Activated naive CD8-positive, alpha-beta T cell (primary cell): ENCODE measurements around the gene PIM1.

ENCODE experiments used
- H3K27ac Mint-ChIP-seq: one replicate; pipeline ENCODE4 v1.8.0; 2021; ENCODE audit warnings: mixed read lengths
- H3K27me3 Mint-ChIP-seq: one replicate; pipeline ENCODE4 v1.8.0; 2021; ENCODE audit warnings: mixed read lengths
- H3K36me3 Mint-ChIP-seq: one replicate; pipeline ENCODE4 v1.8.0; 2021; ENCODE audit warnings: mixed read lengths
- H3K4me1 Mint-ChIP-seq: one replicate; pipeline ENCODE4 v1.8.0; 2021; ENCODE audit warnings: low read depth, mixed read lengths
- H3K4me3 Mint-ChIP-seq: one replicate; pipeline ENCODE4 v1.8.0; 2021; ENCODE audit warnings: mild to moderate bottlenecking, mixed read lengths
- H3K9me3 Mint-ChIP-seq: one replicate; pipeline ENCODE4 v1.8.0; 2021; ENCODE audit warnings: low read depth, mixed read lengths

Gene PIM1

DNA sequence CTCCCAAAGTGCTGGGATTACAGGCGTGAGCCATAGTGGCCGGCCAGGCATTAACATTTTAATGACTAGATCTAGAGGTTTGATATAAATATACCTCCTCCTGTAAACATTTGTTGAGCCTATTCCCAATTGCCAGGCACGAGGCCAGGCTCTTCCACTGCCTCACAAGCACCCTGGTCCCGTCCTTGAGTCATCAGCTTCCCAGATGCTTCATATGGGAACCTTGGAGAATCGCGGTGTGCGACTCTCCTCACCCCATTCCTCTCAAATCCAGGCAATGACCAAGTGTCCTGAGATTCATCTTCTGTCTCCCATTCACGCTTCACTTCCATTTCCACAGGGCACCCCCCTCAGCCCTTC, 35.9 kb upstream of the PIM1 start:
- Mint-ChIP-seq H3K4me3 (no peak overlapping the region), H3K4me1 (peaks cover 7% of the 10 kb centered on the region)

GRCh38 chr6:37134396-37135191, 35.4 kb upstream of the PIM1 start:
- Mint-ChIP-seq H3K27me3 (no peaks in the 10 kb centered on the region), H3K9me3 (no peaks in the 10 kb centered on the region), H3K4me1 (peaks cover 7% of the 10 kb centered on the region), H3K4me3 (no peak overlapping the region), H3K36me3 (no peaks in the 10 kb centered on the region), H3K27ac (no peak overlapping the region)

More for the DNA sequence above, 35.9 kb upstream of the PIM1 start:
- Mint-ChIP-seq H3K27me3 (no peaks in the 10 kb centered on the region), H3K27ac (no peak overlapping the region), H3K9me3 (no peaks in the 10 kb centered on the region), H3K36me3 (no peaks in the 10 kb centered on the region)

GRCh38 chr6:37135835-37136694, 33.9 kb upstream of the PIM1 start:
- Mint-ChIP-seq H3K4me1 (peaks cover 7% of the 10 kb centered on the region), H3K9me3 (no peaks in the 10 kb centered on the region), H3K36me3 (no peaks in the 10 kb centered on the region), H3K27me3 (no peaks in the 10 kb centered on the region), H3K27ac (no peak overlapping the region), H3K4me3 (no peak overlapping the region)

DNA sequence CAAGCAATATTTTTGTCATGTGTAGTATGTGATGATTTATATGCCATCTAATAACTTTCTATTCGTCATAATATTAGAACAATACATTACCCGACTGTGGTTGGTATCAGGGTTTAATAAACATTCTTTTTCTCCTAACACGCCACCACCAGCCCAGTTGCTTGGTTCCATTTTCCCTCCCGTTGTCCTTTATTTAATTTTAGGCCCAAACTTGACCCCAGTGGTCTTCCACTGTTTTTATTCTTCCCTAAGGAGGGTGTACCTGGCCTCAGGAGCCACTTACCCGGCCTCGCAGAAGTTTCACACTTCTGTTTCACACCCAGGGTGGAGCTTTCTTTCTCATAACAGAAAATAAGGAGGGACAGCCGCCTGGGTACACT, 33.1 kb upstream of the PIM1 start:
- no peaks in the 10 kb centered on the region for H3K36me3 Mint-ChIP-seq
- no peak overlapping the region for H3K27ac Mint-ChIP-seq
- H3K27me3 Mint-ChIP-seq = no peaks in the 10 kb centered on the region
- no peaks in the 10 kb centered on the region for H3K9me3 Mint-ChIP-seq
- H3K4me3 Mint-ChIP-seq = no peak overlapping the region
- peaks cover 7% of the 10 kb centered on the region for H3K4me1 Mint-ChIP-seq

- Mint-ChIP-seq H3K4me1 (peaks cover 7% of the 10 kb centered on the region), H3K27ac (no peak overlapping the region), H3K4me3 (no peak overlapping the region), H3K36me3 (no peaks in the 10 kb centered on the region), H3K9me3 (no peaks in the 10 kb centered on the region), H3K27me3 (no peaks in the 10 kb centered on the region)
Observed at GRCh38 chr6:37137201-37138090, 32.5 kb upstream of the PIM1 start.

- H3K4me3 Mint-ChIP-seq = no peak overlapping the region
- H3K9me3 Mint-ChIP-seq = no peaks in the 10 kb centered on the region
- H3K27me3 Mint-ChIP-seq = no peaks in the 10 kb centered on the region
- no peak overlapping the region for H3K27ac Mint-ChIP-seq
- no peaks in the 10 kb centered on the region for H3K36me3 Mint-ChIP-seq
- peaks cover 7% of the 10 kb centered on the region for H3K4me1 Mint-ChIP-seq
Observed at GRCh38 chr6:37138856-37139229, 31.1 kb upstream of the PIM1 start.

DNA sequence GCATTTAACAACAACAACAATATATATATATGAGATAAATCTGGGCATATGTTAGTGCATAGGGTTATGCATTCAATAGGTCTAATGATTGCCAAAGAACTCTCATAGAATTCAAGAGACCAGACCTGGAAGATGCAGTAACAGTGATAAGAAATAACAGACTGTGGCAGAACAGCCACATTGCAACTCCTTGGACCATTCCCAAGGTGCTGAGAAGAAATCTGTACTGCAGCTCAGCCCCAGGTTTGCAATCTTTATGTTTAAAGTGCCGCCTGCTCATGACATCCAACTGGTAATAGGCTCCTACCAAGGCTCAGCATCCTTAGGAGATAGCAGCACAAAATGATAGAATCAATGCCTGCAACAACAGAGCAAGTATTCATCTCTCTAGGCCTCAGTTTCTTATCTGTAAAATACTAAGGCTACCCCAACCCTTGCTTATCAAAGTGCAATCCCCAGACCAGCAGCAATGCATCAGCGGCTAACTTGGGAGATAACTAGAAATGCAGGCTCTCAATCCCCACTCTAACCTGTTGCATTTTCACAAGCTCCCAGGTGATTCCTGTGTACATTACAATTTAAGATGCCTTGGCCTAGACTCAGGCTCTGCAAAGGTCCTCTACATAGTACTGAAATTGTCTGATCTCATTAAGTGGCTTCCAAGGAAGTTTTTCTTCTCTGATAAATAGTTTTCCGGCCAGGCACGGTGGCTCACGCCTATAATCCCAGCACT, 30.6 kb upstream of the PIM1 start:
- Mint-ChIP-seq H3K4me1 (peaks cover 7% of the 10 kb centered on the region), H3K36me3 (no peaks in the 10 kb centered on the region), H3K27me3 (no peaks in the 10 kb centered on the region), H3K9me3 (no peaks in the 10 kb centered on the region), H3K27ac (no peak overlapping the region), H3K4me3 (no peak overlapping the region)

GRCh38 chr6:37140145-37140544, 29.8 kb upstream of the PIM1 start:
- no peaks in the 10 kb centered on the region for H3K27me3 Mint-ChIP-seq
- peaks cover 7% of the 10 kb centered on the region for H3K4me1 Mint-ChIP-seq
- H3K9me3 Mint-ChIP-seq = no peaks in the 10 kb centered on the region
- H3K36me3 Mint-ChIP-seq = no peaks in the 10 kb centered on the region
- H3K27ac Mint-ChIP-seq = no peak overlapping the region
- H3K4me3 Mint-ChIP-seq = no peak overlapping the region

DNA sequence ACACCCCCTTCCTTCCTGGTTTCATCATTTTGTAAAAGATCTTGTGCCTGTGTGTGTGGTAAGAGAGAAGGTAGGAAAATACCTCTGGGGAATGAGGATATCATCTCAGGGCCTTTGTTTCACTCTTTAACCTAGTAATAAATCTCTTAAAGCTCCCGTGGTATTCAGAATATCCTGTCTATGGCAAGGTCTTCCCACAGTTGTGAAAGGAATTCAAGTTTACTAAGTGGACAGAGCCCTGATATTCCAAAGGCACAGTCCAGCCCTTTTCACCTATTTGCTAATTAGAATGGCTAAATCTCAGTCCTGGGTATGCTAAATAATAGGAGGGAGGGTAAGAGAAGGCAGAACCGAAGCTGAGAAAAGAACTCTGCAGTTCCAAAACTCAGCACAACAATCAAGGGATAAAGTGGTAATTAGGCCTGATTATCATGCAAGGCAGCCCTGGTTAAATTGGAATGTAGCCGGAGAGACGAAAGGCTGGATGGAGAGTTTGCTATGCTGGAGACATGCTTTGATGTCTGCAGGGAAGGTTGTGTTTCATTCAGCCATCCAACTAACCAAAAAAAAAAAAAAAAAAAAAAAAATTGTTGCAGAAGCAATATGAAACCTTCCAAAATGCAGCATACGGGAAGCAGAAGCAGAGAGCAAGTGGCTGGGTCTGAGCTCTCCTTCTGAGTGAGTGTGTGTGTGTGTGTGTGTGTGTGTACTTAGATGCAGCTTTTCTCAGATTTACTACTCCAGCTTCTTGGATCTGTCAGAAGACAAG, 28.5 kb upstream of the PIM1 start:
- Mint-ChIP-seq H3K36me3 (no peaks in the 10 kb centered on the region), H3K4me1 (peaks cover 7% of the 10 kb centered on the region), H3K9me3 (no peaks in the 10 kb centered on the region), H3K4me3 (no peak overlapping the region), H3K27ac (no peak overlapping the region), H3K27me3 (no peaks in the 10 kb centered on the region)

- peaks cover 7% of the 10 kb centered on the region for H3K4me1 Mint-ChIP-seq
- H3K27ac Mint-ChIP-seq = no peak overlapping the region
- no peaks in the 10 kb centered on the region for H3K9me3 Mint-ChIP-seq
- no peak overlapping the region for H3K4me3 Mint-ChIP-seq
- H3K27me3 Mint-ChIP-seq = no peaks in the 10 kb centered on the region
- no peaks in the 10 kb centered on the region for H3K36me3 Mint-ChIP-seq
Observed at GRCh38 chr6:37142050-37142614, 27.8 kb upstream of the PIM1 start.

GRCh38 chr6:37143585-37143984, 26.4 kb upstream of the PIM1 start:
- Mint-ChIP-seq H3K27me3 (no peaks in the 10 kb centered on the region), H3K4me1 (no peaks in the 10 kb centered on the region), H3K9me3 (no peaks in the 10 kb centered on the region), H3K27ac (no peak overlapping the region), H3K4me3 (no peak overlapping the region), H3K36me3 (no peaks in the 10 kb centered on the region)

- no peaks in the 10 kb centered on the region for H3K27me3 Mint-ChIP-seq
- H3K9me3 Mint-ChIP-seq = no peaks in the 10 kb centered on the region
- peaks cover 6% of the 10 kb centered on the region for H3K4me1 Mint-ChIP-seq
- H3K4me3 Mint-ChIP-seq = no peak overlapping the region
- H3K27ac Mint-ChIP-seq = no peak overlapping the region
- no peaks in the 10 kb centered on the region for H3K36me3 Mint-ChIP-seq
Observed at GRCh38 chr6:37145443-37145842, 24.5 kb upstream of the PIM1 start.

- H3K4me3 Mint-ChIP-seq = no peak overlapping the region
- no peaks in the 10 kb centered on the region for H3K27me3 Mint-ChIP-seq
- H3K36me3 Mint-ChIP-seq = no peaks in the 10 kb centered on the region
- H3K9me3 Mint-ChIP-seq = no peaks in the 10 kb centered on the region
- H3K27ac Mint-ChIP-seq = no peak overlapping the region
- H3K4me1 Mint-ChIP-seq = peaks cover 7% of the 10 kb centered on the region
Observed at GRCh38 chr6:37146735-37147157, 23.2 kb upstream of the PIM1 start.
